ENCODE data around the gene CARMIL3.

CARMIL3 gene

GRCh38 chr14:24080142-24080530, 28.3 kb downstream of the CARMIL3 start:
- no peak for DNase-seq

- DNase-seq, result peak; percentile 14
Measured at GRCh38 chr14:24080888-24081738, 29.3 kb downstream of the CARMIL3 start.

- DNase-seq, result no peak
Measured at GRCh38 chr14:24081739-24082211, 30.0 kb downstream of the CARMIL3 start.

- DNase-seq, result no peak
Measured at GRCh38 chr14:24082411-24083080, 30.7 kb downstream of the CARMIL3 start.

- no peak for DNase-seq
Measured at GRCh38 chr14:24083462-24083861, 31.7 kb downstream of the CARMIL3 start.

- no peak for DNase-seq
Measured at GRCh38 chr14:24084440-24084839, 32.6 kb downstream of the CARMIL3 start.

GRCh38 chr14:24085215-24085614, 33.4 kb downstream of the CARMIL3 start:
- DNase-seq, result no peak

- no peak for DNase-seq
Measured at GRCh38 chr14:24086193-24086955, 34.6 kb downstream of the CARMIL3 start.

GRCh38 chr14:24087004-24087403, 35.2 kb downstream of the CARMIL3 start:
- DNase-seq, result no peak

- no peak for DNase-seq
Measured at GRCh38 chr14:24088095-24088494, 36.3 kb downstream of the CARMIL3 start.

GRCh38 chr14:24089890-24090289, 38.1 kb downstream of the CARMIL3 start:
- DNase-seq, result no peak

- DNase-seq, result no peak
Measured at GRCh38 chr14:24092110-24092504, 40.3 kb downstream of the CARMIL3 start.

GRCh38 chr14:24092505-24093206, 40.8 kb downstream of the CARMIL3 start:
- no peak for DNase-seq

GRCh38 chr14:24093207-24093900, 41.5 kb downstream of the CARMIL3 start:
- DNase-seq, result no peak

GRCh38 chr14:24093901-24094840, 42.4 kb downstream of the CARMIL3 start, which contains the start of gene PCK2:
TSS of gene PCK2 (plus strand) at chr14:24094311. CDS start at chr14:24094406, 95 bp downstream.
- DNase-seq, result peak; percentile 94

- DNase-seq, result no peak
Measured at GRCh38 chr14:24094841-24095270, 43.0 kb downstream of the CARMIL3 start.

- peak; percentile 77 for DNase-seq
Measured at GRCh38 chr14:24095271-24096068, 43.7 kb downstream of the CARMIL3 start.

GRCh38 chr14:24096545-24097181, 44.9 kb downstream of the CARMIL3 start:
- DNase-seq, result no peak

GRCh38 chr14:24098229-24098926, 46.6 kb downstream of the CARMIL3 start:
- DNase-seq, result no peak
